Thyroid gland (tissue), 4 donors: ENCODE data around the gene ERC1.

Experiments used
- POLR2A ChIP-seq, 2 donors: fragments of 450-650 bp; IDR thresholded peaks; one replicate each; pipeline ENCODE4 v1.6.1; 2017; ENCODE audit warnings: antibody characterized with exemption in 2 of 2, mild to moderate bottlenecking in 2 of 2, moderate library complexity in 1 of 2
- TF ChIP-seq, protein P1 (sequence below), 6 experiments: fragments of 200-600 bp in 3 of 6; fragments of 450-650 bp in 3 of 6; sonication (generic) in 3 of 6; IDR thresholded peaks; one replicate each; pipeline ENCODE4 v1.5.1; 2016 to 2019; ENCODE audit warnings: antibody characterized with exemption in 6 of 6, mild to moderate bottlenecking in 2 of 6, inconsistent platforms in 1 of 6, moderate library complexity in 1 of 6

DNA sequence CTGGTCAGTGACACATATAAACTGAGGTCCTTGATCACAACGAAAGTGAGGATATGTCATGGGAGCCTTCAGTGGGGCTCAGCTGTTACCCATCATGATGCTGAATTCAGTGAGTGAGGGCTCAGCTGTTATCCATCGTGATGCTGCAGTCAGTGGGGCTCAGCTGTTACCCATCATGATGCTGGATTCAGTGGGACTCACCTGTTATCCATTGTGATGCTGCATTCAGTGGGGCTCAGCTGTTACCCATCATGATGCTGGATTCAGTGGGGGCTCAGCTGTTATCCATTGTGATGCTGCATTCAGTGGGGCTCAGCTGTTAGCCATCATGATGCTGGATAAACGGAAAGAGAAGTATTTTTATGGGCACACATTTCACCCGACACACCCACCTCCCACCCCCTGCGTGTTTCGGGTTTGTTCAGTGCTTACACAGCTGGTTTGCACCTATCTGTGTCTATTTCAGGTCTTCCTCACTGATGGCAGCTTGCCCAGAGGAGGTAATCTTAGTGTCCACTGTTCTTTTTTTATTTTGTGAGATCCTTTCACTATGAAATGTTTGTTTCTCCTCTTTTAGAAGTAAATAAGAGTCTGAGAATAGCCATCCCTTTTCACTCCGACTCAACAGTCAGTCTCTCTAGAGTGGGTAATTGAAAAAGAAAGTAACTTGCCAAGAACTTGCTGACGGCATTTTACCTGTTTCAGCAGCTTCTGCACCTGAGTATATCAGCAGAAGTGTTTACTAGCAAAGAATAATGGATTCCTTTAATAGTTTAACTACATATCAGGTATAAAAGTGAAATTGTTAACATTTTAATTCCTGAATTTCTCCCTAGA is 183.0 kb downstream of the ERC1 start:
- TF ChIP-seq, protein P1, sequence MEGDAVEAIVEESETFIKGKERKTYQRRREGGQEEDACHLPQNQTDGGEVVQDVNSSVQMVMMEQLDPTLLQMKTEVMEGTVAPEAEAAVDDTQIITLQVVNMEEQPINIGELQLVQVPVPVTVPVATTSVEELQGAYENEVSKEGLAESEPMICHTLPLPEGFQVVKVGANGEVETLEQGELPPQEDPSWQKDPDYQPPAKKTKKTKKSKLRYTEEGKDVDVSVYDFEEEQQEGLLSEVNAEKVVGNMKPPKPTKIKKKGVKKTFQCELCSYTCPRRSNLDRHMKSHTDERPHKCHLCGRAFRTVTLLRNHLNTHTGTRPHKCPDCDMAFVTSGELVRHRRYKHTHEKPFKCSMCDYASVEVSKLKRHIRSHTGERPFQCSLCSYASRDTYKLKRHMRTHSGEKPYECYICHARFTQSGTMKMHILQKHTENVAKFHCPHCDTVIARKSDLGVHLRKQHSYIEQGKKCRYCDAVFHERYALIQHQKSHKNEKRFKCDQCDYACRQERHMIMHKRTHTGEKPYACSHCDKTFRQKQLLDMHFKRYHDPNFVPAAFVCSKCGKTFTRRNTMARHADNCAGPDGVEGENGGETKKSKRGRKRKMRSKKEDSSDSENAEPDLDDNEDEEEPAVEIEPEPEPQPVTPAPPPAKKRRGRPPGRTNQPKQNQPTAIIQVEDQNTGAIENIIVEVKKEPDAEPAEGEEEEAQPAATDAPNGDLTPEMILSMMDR (IDR thresholded peaks at IDR 0.05): no peak
- no peak for TF ChIP-seq POLR2A (IDR thresholded peaks at IDR 0.05)
